DND-41 (cell line): ENCODE data around the gene TRIM51G.
"Not testable (repeated sequence)": the region's sequence is repeated elsewhere in the genome, so short reads cannot be mapped to it uniquely, and the experiment has no call there.

ENCODE experiments used
- CTCF ChIP-seq: IDR thresholded peaks from 2 replicates; pipeline ENCODE4 v1.5.1; 2012; ENCODE audit warnings: borderline replicate concordance, low read length, moderate library complexity, mild to moderate bottlenecking; ENCODE audit not compliant: poor library complexity, severe bottlenecking; ENCODE audit errors: extremely low read depth
- EZH2 ChIP-seq: IDR thresholded peaks from 3 replicates; pipeline ENCODE4 v1.6.1; 2012; ENCODE audit warnings: borderline replicate concordance, low read depth, mild to moderate bottlenecking, moderate library complexity, low read length, inconsistent platforms; ENCODE audit not compliant: severe bottlenecking

GRCh38 chr11:48968592-48968991, 15.1 kb downstream of the TRIM51G start:
- TF ChIP-seq CTCF, EZH2: not testable (repeated sequence)
